ENCODE measurements around the gene TRAPPC5. TPM values are rescaled to one million over a fixed set of nuclear protein-coding genes. Genes with fewer than 3 reads are reported as not detected.

Gene TRAPPC5
- total RNA-seq, 1 donor from 2014 or later, result 88.8 TPM

GRCh38 chr19:7730286-7731217 is 49.9 kb downstream of the TRAPPC5 start:
- no peaks in the 10 kb centered on the region for H3K4me1 Mint-ChIP-seq (ENCODE audit: low read depth)
- DNase-seq (ENCODE audit: low spot score, unreplicated experiment), result no peak
- H3K27ac Mint-ChIP-seq, result no peak overlapping the region
- no peak for TF ChIP-seq CTCF (IDR thresholded peaks at IDR 0.05; ENCODE audit: unreplicated experiment)
- peaks cover 81% of the 10 kb centered on the region for H3K27me3 Mint-ChIP-seq
- H3K36me3 Mint-ChIP-seq (ENCODE audit: insufficient read depth), result no peaks in the 10 kb centered on the region
- no peaks in the 10 kb centered on the region for H3K9me3 Mint-ChIP-seq (ENCODE audit: low read depth)
- no peak overlapping the region for H3K4me3 Mint-ChIP-seq (ENCODE audit: low read depth)

GRCh38 chr19:7731218-7731595 is 50.6 kb downstream of the TRAPPC5 start:
- Mint-ChIP-seq H3K36me3 (ENCODE audit: insufficient read depth) (no peaks in the 10 kb centered on the region), H3K4me1 (ENCODE audit: low read depth) (no peaks in the 10 kb centered on the region), H3K27ac (no peak overlapping the region), H3K27me3 (peaks cover 84% of the 10 kb centered on the region), H3K9me3 (ENCODE audit: low read depth) (no peaks in the 10 kb centered on the region), H3K4me3 (ENCODE audit: low read depth) (no peak overlapping the region)
- no peak for TF ChIP-seq CTCF (IDR thresholded peaks at IDR 0.05; ENCODE audit: unreplicated experiment)
- no peak for DNase-seq (ENCODE audit: low spot score, unreplicated experiment)

GRCh38 chr19:7731615-7732014 is 51.0 kb downstream of the TRAPPC5 start:
- H3K4me3 Mint-ChIP-seq (ENCODE audit: low read depth), result no peak overlapping the region
- no peak for DNase-seq (ENCODE audit: low spot score, unreplicated experiment)
- H3K27ac Mint-ChIP-seq, result no peak overlapping the region
- peaks cover 85% of the 10 kb centered on the region for H3K27me3 Mint-ChIP-seq
- H3K4me1 Mint-ChIP-seq (ENCODE audit: low read depth), result no peaks in the 10 kb centered on the region
- H3K9me3 Mint-ChIP-seq (ENCODE audit: low read depth), result no peaks in the 10 kb centered on the region
- H3K36me3 Mint-ChIP-seq (ENCODE audit: insufficient read depth), result no peaks in the 10 kb centered on the region
- no peak for TF ChIP-seq CTCF (IDR thresholded peaks at IDR 0.05; ENCODE audit: unreplicated experiment)

GRCh38 chr19:7732045-7732444 is 51.4 kb downstream of the TRAPPC5 start, which contains the start of gene CLEC4G:
Gene CLEC4G, minus strand, starts transcription at chr19:7732110. Its CDS starts 8 bp downstream, at chr19:7732102.
- Mint-ChIP-seq H3K9me3 (ENCODE audit: low read depth) (no peaks in the 10 kb centered on the region), H3K27ac (no peak within 1 kb of the TSS), H3K27me3 (peaks cover 86% of the 10 kb centered on the region), H3K36me3 (ENCODE audit: insufficient read depth) (no peaks in the 10 kb centered on the region), H3K4me3 (ENCODE audit: low read depth) (no peak within 1 kb of the TSS), H3K4me1 (ENCODE audit: low read depth) (no peaks in the 10 kb centered on the region)
- no peak for TF ChIP-seq CTCF (IDR thresholded peaks at IDR 0.05; ENCODE audit: unreplicated experiment)
- no peak for DNase-seq (ENCODE audit: low spot score, unreplicated experiment)

GRCh38 chr19:7733376-7733775 is 52.7 kb downstream of the TRAPPC5 start:
- Mint-ChIP-seq H3K36me3 (ENCODE audit: insufficient read depth) (no peaks in the 10 kb centered on the region), H3K4me1 (ENCODE audit: low read depth) (no peaks in the 10 kb centered on the region), H3K4me3 (ENCODE audit: low read depth) (no peak overlapping the region), H3K9me3 (ENCODE audit: low read depth) (no peaks in the 10 kb centered on the region), H3K27ac (no peak overlapping the region), H3K27me3 (peaks cover 85% of the 10 kb centered on the region)
- no peak for TF ChIP-seq CTCF (IDR thresholded peaks at IDR 0.05; ENCODE audit: unreplicated experiment)
- DNase-seq (ENCODE audit: low spot score, unreplicated experiment), result no peak
